H1 (cell line): ENCODE data around the gene CNDP1. TPM values are rescaled to one million over a fixed set of nuclear protein-coding genes. Genes with fewer than 3 reads are reported as not detected.

ENCODE experiments used
- CTCF ChIA-PET: fragments of 300-600 bp; sonication (Branson Sonifier 250); formaldehyde crosslinking; loops from one replicate; lab custom pipeline; 2021; ENCODE audit not compliant: partially characterized antibody; lab: Charles Lee
- POLR2A ChIA-PET: fragments of 300-600 bp; sonication (Branson Sonifier 250); formaldehyde crosslinking; loops from one replicate; lab custom pipeline; 2021; ENCODE audit warnings: inconsistent platforms; ENCODE audit not compliant: partially characterized antibody; lab: Charles Lee
- DNase-seq, 2 experiments: peaks; one replicate each; pipeline versions ENCODE4 v3.0.0 to v3.0.0-alpha.2; 2010 to 2022; ENCODE audit warnings: low spot score in 2 of 2, low read depth in 1 of 2, mixed read lengths in 1 of 2
- FAIRE-seq: peaks from 2 replicates; lab custom pipeline; 2011; peaks lifted over from hg19 to GRCh38; lab: Jason Lieb, UNC
- H2AFZ ChIP-seq: 2 replicates; pipeline ENCODE4 v1.8.1; 2012; ENCODE audit warnings: low read length, inconsistent platforms
- H2AK5ac ChIP-seq: 2 replicates; pipeline ENCODE4 v1.6.1; 2013; ENCODE audit warnings: low read depth, low read length
- H2BK120ac ChIP-seq: replicated peaks from 2 replicates; pipeline ENCODE3; 2013; ENCODE audit warnings: low read depth, low read length, inconsistent platforms
- H2BK12ac ChIP-seq: 2 replicates; pipeline ENCODE4 v1.6.1; 2013; ENCODE audit warnings: low read depth, low read length
- H2BK15ac ChIP-seq: 2 replicates; pipeline ENCODE4 v1.6.1; 2013; ENCODE audit warnings: low read length
- H2BK20ac ChIP-seq: 2 replicates; pipeline ENCODE4 v1.6.1; 2013; ENCODE audit warnings: low read length
- H2BK5ac ChIP-seq: 2 replicates; pipeline ENCODE4 v1.6.1; 2013; ENCODE audit warnings: low read depth, low read length
- H3K14ac ChIP-seq: 2 replicates; pipeline ENCODE4 v1.6.1; 2013; ENCODE audit warnings: inconsistent platforms; ENCODE audit not compliant: insufficient read length
- H3K18ac ChIP-seq: 2 replicates; pipeline ENCODE4 v1.6.1; 2013; ENCODE audit warnings: low read length; ENCODE audit errors: extremely low read depth
- H3K23ac ChIP-seq: 2 replicates; pipeline ENCODE4 v1.6.1; 2013; ENCODE audit warnings: inconsistent platforms; ENCODE audit not compliant: insufficient read length
- H3K23me2 ChIP-seq: 2 replicates; pipeline ENCODE4 v1.6.1; 2013; ENCODE audit warnings: low read depth, low read length
- H3K27ac ChIP-seq: 2 replicates; pipeline ENCODE4 v1.6.1; 2011; ENCODE audit warnings: low read depth, low read length, inconsistent platforms
- H3K27me3 ChIP-seq, 4 experiments: replicated peaks in 1 of 4; 1 replicate in 1 of 4; 2 replicates in 3 of 4; pipeline versions ENCODE4 v1.6.1 to v1.8.1; 2011 to 2013; ENCODE audit warnings: low read length in 3 of 4, mild to moderate bottlenecking in 3 of 4, inconsistent platforms in 2 of 4, mixed read lengths in 2 of 4, moderate library complexity in 1 of 4; ENCODE audit not compliant: control insufficient read depth in 3 of 4, insufficient read depth in 3 of 4; ENCODE audit errors: extremely low read depth in 1 of 4
- H3K36me3 ChIP-seq, 4 experiments: 2 replicates each; pipeline versions ENCODE4 v1.6.1 to v1.8.1; 2011 to 2013; ENCODE audit warnings: mild to moderate bottlenecking in 4 of 4, low read length in 3 of 4, moderate library complexity in 2 of 4, control low read depth in 1 of 4, inconsistent platforms in 1 of 4; ENCODE audit not compliant: insufficient read depth in 4 of 4, control insufficient read depth in 2 of 4
- H3K4ac ChIP-seq: replicated peaks from 2 replicates; pipeline ENCODE3; 2013; ENCODE audit warnings: low read length, low read depth, mixed read lengths, inconsistent platforms; ENCODE audit not compliant: insufficient read length
- H3K4me1 ChIP-seq, 4 experiments: replicated peaks in 1 of 4; 1 replicate in 1 of 4; 2 replicates in 3 of 4; pipeline versions ENCODE4 v1.6.1 to v1.8.1; 2011 to 2013; ENCODE audit warnings: low read length in 3 of 4, inconsistent platforms in 2 of 4, mixed read lengths in 1 of 4; ENCODE audit not compliant: insufficient read depth in 4 of 4, control insufficient read depth in 3 of 4
- H3K4me2 ChIP-seq, 2 experiments: 2 replicates each; pipeline versions ENCODE4 v1.6.1 to v1.8.1; 2011 to 2013; ENCODE audit warnings: low read depth in 2 of 2, low read length in 2 of 2, control low read depth in 1 of 2, inconsistent platforms in 1 of 2, mild to moderate bottlenecking in 1 of 2; ENCODE audit not compliant: insufficient read depth in 1 of 2
- H3K4me3 ChIP-seq, 4 experiments: fragments of 200-600, 300-600 bp in 1 of 4; sonication (generic), shearing (Covaris generic), sonication (Bioruptor Twin) in 1 of 4; 2 replicates each; pipeline versions ENCODE4 v1.5.1 to v1.8.1; 2011 to 2016; ENCODE audit warnings: low read length in 4 of 4, low read depth in 3 of 4, control low read depth in 2 of 4, inconsistent platforms in 2 of 4, mild to moderate bottlenecking in 2 of 4, mixed read lengths in 1 of 4, moderate library complexity in 1 of 4; ENCODE audit not compliant: insufficient read depth in 2 of 4; ENCODE audit errors: extremely low read depth in 1 of 4
- H3K56ac ChIP-seq: replicated peaks from 2 replicates; pipeline ENCODE3; 2013; ENCODE audit warnings: low read depth, mild to moderate bottlenecking, mixed read lengths, low read length, inconsistent platforms; ENCODE audit not compliant: insufficient read length
- H3K79me1 ChIP-seq: 2 replicates; pipeline ENCODE4 v1.6.1; 2013; ENCODE audit warnings: low read depth, low read length, control low read depth
- H3K79me2 ChIP-seq, 2 experiments: 2 replicates each; pipeline versions ENCODE4 v1.6.1 to v1.8.1; 2012 to 2013; ENCODE audit warnings: low read length in 2 of 2, mild to moderate bottlenecking in 2 of 2, inconsistent platforms in 1 of 2; ENCODE audit not compliant: insufficient read depth in 2 of 2, control insufficient read depth in 1 of 2
- H3K9ac ChIP-seq, 4 experiments: replicated peaks in 1 of 4; 1 replicate in 1 of 4; 2 replicates in 3 of 4; pipeline versions ENCODE4 v1.6.1 to v1.8.1; 2011 to 2013; ENCODE audit warnings: low read depth in 3 of 4, low read length in 3 of 4, control low read depth in 2 of 4, mild to moderate bottlenecking in 2 of 4, moderate library complexity in 2 of 4, inconsistent platforms in 1 of 4; ENCODE audit errors: extremely low read depth in 1 of 4
- H3K9me3 ChIP-seq, 2 experiments: 2 replicates each; pipeline versions ENCODE4 v1.6.1 to v1.8.1; 2012 to 2013; ENCODE audit warnings: mild to moderate bottlenecking in 2 of 2, moderate library complexity in 2 of 2, control low read depth in 1 of 2, inconsistent platforms in 1 of 2, low read depth in 1 of 2, low read length in 1 of 2, mixed read lengths in 1 of 2; ENCODE audit not compliant: insufficient read depth in 2 of 2
- H4K20me1 ChIP-seq, 2 experiments: replicated peaks in 1 of 2; 2 replicates each; pipeline versions ENCODE3 to v1.8.1; 2011 to 2013; ENCODE audit warnings: inconsistent platforms in 2 of 2, low read length in 2 of 2, mild to moderate bottlenecking in 1 of 2; ENCODE audit not compliant: insufficient read depth in 2 of 2, control insufficient read depth in 1 of 2
- H4K5ac ChIP-seq: 2 replicates; pipeline ENCODE4 v1.6.1; 2013; ENCODE audit warnings: low read length, low read depth, mixed read lengths, inconsistent platforms; ENCODE audit not compliant: insufficient read length
- H4K8ac ChIP-seq: 2 replicates; pipeline ENCODE4 v1.8.0; 2013; ENCODE audit warnings: mild to moderate bottlenecking, moderate library complexity, low read length, inconsistent platforms; ENCODE audit not compliant: insufficient read depth; ENCODE audit errors: extremely low read depth
- H4K91ac ChIP-seq: replicated peaks from 2 replicates; pipeline ENCODE3; 2013; ENCODE audit warnings: low read length, mixed read lengths, inconsistent platforms; ENCODE audit not compliant: insufficient read length
- BRCA1 ChIP-seq: IDR thresholded peaks from 2 replicates; pipeline ENCODE4 v1.6.1; 2012; ENCODE audit warnings: low read depth, low read length, improper control_type of control experiment
- CBX5 ChIP-seq: fragments of 300-800, 300-1000 bp; sonication (generic); IDR thresholded peaks from 2 replicates; pipeline ENCODE4 v1.7.1; 2016; ENCODE audit warnings: antibody characterized with exemption, low read length, low read depth
- EZH2 ChIP-seq: fragments of 200-600 bp; sonication (generic); IDR thresholded peaks from 2 replicates; pipeline ENCODE4 v1.7.1; 2012; ENCODE audit warnings: low read depth, mild to moderate bottlenecking, moderate library complexity, low read length, inconsistent platforms; ENCODE audit not compliant: severe bottlenecking
- HDAC2 ChIP-seq, 2 experiments: fragments of 300-600 bp in 1 of 2; sonication (generic) in 1 of 2; IDR thresholded peaks; 2 replicates each; pipeline ENCODE4 v1.6.1; 2011 to 2012; ENCODE audit warnings: low read depth in 2 of 2, low read length in 2 of 2, mild to moderate bottlenecking in 2 of 2, moderate library complexity in 2 of 2, borderline replicate concordance in 1 of 2, inconsistent platforms in 1 of 2
- KDM5A ChIP-seq: fragments of 200-600 bp; IDR thresholded peaks from 2 replicates; pipeline ENCODE4 v1.7.1; 2012; ENCODE audit warnings: mild to moderate bottlenecking, low read length, inconsistent platforms, mixed read lengths
- RFX5 ChIP-seq: IDR thresholded peaks from 2 replicates; pipeline ENCODE4 v1.6.1; 2011; ENCODE audit warnings: low read depth, low read length, improper control_type of control experiment, borderline replicate concordance
- RXRA ChIP-seq: IDR thresholded peaks from 2 replicates; pipeline ENCODE4 v1.6.1; 2011; ENCODE audit warnings: low read depth, mild to moderate bottlenecking, low read length, moderate library complexity; ENCODE audit not compliant: insufficient read depth
- SIRT6 ChIP-seq: IDR thresholded peaks from one replicate; pipeline ENCODE4 v1.7.1; 2012; ENCODE audit warnings: low read length, inconsistent platforms
- SP1 ChIP-seq: IDR thresholded peaks from 2 replicates; pipeline ENCODE4 v1.6.1; 2011; ENCODE audit warnings: low read depth, low read length
- SP4 ChIP-seq: IDR thresholded peaks from 2 replicates; pipeline ENCODE4 v1.6.1; 2012; ENCODE audit warnings: low read length, inconsistent platforms
- WGBS, 2 experiments: shearing (Covaris generic) in 1 of 2; methylation state at CpG; one replicate each; pipeline versions ENCODE4 v1.1.6 to v1.1.7; 2013 to 2015; ENCODE audit warnings: low lambda C conversion rate in 2 of 2, mixed read lengths in 2 of 2, inconsistent platforms in 1 of 2, low coverage in 1 of 2, missing lambda C conversion rate in 1 of 2; ENCODE audit not compliant: insufficient replicate concordance in 2 of 2, insufficient coverage in 1 of 2, insufficient read length in 1 of 2; ENCODE audit errors: extremely low coverage in 1 of 2, missing lambda C conversion rate in 1 of 2; 5-methylcytosine and 5-hydroxymethylcytosine counted together
- polyA plus RNA-seq, 7 experiments: library from polyadenylated mRNA; depleted of rRNA in 3 of 7; stranded (reverse) in 5 of 7; unstranded in 2 of 7; fragments of >200 nt in 5 of 7; fragments of 200-250 nt in 2 of 7; gene quantifications; 1 replicate in 5 of 7; 2 replicates in 1 of 7; 4 replicates in 1 of 7; pipeline versions ENCODE4 v1.2.1 to v1.2.3, GENCODE V29; 2011 to 2013; ENCODE audit warnings: missing spikeins in 2 of 7, mixed read lengths in 2 of 7
- total RNA-seq: library from RNA; stranded (reverse); fragmentation: NEBNext Ultra II Directional; extraction: Animal tissue kit (Norgen Biotek cat#: 25700); gene quantifications from 2 replicates; pipeline ENCODE4 v1.2.1, GENCODE V29; 2021
- TF ChIP-seq, protein P1 (sequence below): IDR thresholded peaks from 2 replicates; pipeline ENCODE4 v1.6.1; 2012; ENCODE audit warnings: low read length, inconsistent platforms

Gene CNDP1
- total and polyA plus RNA-seq, 2 of the 8 experiments (the other 6 are each of a cell fraction or from before 2014, with no cell fraction given) = 0.09 TPM; not detected in 1

DNA sequence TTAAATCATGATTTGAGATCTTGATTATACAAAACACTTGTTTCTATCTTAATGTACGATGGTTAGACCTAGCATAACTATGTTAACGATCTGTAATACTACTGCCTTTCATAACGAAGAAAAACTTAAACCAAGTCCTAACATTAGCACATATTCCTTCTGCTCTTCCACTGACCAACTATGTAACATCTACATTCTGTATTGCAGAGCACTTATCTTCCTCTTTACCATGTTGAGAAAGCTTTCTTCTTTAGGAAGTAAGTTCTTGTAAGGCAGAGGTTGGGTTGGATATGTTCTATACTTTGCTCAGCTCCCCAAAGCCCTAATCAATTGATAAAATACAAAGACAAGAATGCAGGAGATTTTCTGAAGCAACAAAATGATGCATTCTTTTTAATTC lies 55.5 kb downstream of the CNDP1 start:
- Histone ChIP-seq H2BK20ac (no peak overlapping the region), H3K4me2 (no peak overlapping the region), H3K79me1 (no peaks in the 10 kb centered on the region), H3K23me2 (no peaks in the 10 kb centered on the region), H3K4ac (no peak overlapping the region), H3K4me1 (no peaks in the 10 kb centered on the region), H4K8ac (no peak overlapping the region), H3K27ac (no peak overlapping the region), H2BK120ac (no peak overlapping the region), H2BK15ac (no peak overlapping the region), H3K79me2 (no peaks in the 10 kb centered on the region)
- no peak for FAIRE-seq
- POLR2A ChIA-PET = no interaction called here
- TF ChIP-seq KDM5A (no peak), CBX5 (no peak), RFX5 (no peak), SP1 (no peak), SP4 (no peak), RXRA (no peak), EZH2 (no peak), BRCA1 (no peak), SIRT6 (no peak), HDAC2 (IDR thresholded peaks at IDR 0.05; ENCODE audit: borderline replicate concordance in 1 of 2, low read depth in 2 of 2, low read length in 2 of 2) (no peak)
- TF ChIP-seq, protein P1, sequence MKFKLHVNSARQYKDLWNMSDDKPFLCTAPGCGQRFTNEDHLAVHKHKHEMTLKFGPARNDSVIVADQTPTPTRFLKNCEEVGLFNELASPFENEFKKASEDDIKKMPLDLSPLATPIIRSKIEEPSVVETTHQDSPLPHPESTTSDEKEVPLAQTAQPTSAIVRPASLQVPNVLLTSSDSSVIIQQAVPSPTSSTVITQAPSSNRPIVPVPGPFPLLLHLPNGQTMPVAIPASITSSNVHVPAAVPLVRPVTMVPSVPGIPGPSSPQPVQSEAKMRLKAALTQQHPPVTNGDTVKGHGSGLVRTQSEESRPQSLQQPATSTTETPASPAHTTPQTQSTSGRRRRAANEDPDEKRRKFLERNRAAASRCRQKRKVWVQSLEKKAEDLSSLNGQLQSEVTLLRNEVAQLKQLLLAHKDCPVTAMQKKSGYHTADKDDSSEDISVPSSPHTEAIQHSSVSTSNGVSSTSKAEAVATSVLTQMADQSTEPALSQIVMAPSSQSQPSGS = no peak
- TF ChIP-seq, all 59 proteins: peak for 0
- no peak overlapping the region for H3K23ac ChIP-seq
- CTCF ChIA-PET = interaction anchor here (3.2 kb wide), 1 partner anchor 9 kb away, joined by 13 read pairs; no protein-coding TSS in a partner anchor
- no peaks in the 10 kb centered on the region for H3K9me3 ChIP-seq
- no peak overlapping the region for H2AFZ ChIP-seq
- peaks cover 0 to 4% of the 10 kb centered on the region in 2 experiments for H4K20me1 ChIP-seq
- H2AK5ac ChIP-seq = no peak overlapping the region
- no peak for DNase-seq
- H2BK12ac ChIP-seq = no peak overlapping the region
- no peak overlapping the region for H2BK5ac ChIP-seq
- no peak overlapping the region for H3K56ac ChIP-seq
- no peak overlapping the region for H3K4me3 ChIP-seq
- no peak overlapping the region for H4K91ac ChIP-seq
- no peak overlapping the region for H4K5ac ChIP-seq
- H3K14ac ChIP-seq = no peak overlapping the region
- H3K9ac ChIP-seq = no peak overlapping the region
- peaks cover 0 to 5% (median 1%) of the 10 kb centered on the region in 4 experiments; a peak in 3 of 8 replicates for H3K36me3 ChIP-seq
- 89% methylated on average over 3 of the region's 3 CpGs; no CpG with 5 or more reads in 1 of the 2 experiments for WGBS, 2 experiments
- H3K18ac ChIP-seq = no peak overlapping the region
- no peaks in the 10 kb centered on the region for H3K27me3 ChIP-seq
